Esophagus muscularis mucosa (tissue), 4 donors: ENCODE results near the gene ARID1B. TPM values are rescaled to one million over a fixed set of nuclear protein-coding genes. Genes with fewer than 3 reads are reported as not detected.

Source experiments
- DNase-seq: peaks from one replicate; pipeline ENCODE4 v3.0.0-alpha.2; 2017; ENCODE audit errors: extremely low spot score
- H3K27ac ChIP-seq, 4 donors: fragments of 200-600 bp; sonication (generic); replicated peaks in 1 of 4; 1 replicate in 3 of 4; 2 replicates in 1 of 4; pipeline ENCODE4 v1.5.1; 2016 to 2019; ENCODE audit warnings: mild to moderate bottlenecking in 1 of 4
- H3K27me3 ChIP-seq, 4 donors: fragments of 200-600 bp; sonication (generic); one replicate each; pipeline versions ENCODE4 v1.5.1 to v1.6.0; 2016 to 2019
- H3K36me3 ChIP-seq, 4 donors: fragments of 200-600 bp; sonication (generic); one replicate each; pipeline ENCODE4 v1.5.1; 2016 to 2019
- H3K4me1 ChIP-seq, 4 donors: fragments of 200-600 bp; sonication (generic); one replicate each; pipeline ENCODE4 v1.5.1; 2016 to 2019
- H3K4me3 ChIP-seq, 4 donors: fragments of 200-600 bp; sonication (generic); 1 replicate in 2 of 4; 2 replicates in 2 of 4; pipeline ENCODE4 v1.5.1; 2016 to 2019; ENCODE audit warnings: mild to moderate bottlenecking in 4 of 4, moderate library complexity in 1 of 4
- H3K9me3 ChIP-seq, 4 donors: fragments of 200-600 bp; sonication (generic); 1 replicate in 3 of 4; 2 replicates in 1 of 4; pipeline ENCODE4 v1.5.1; 2016 to 2019
- CTCF ChIP-seq, 3 experiments: fragments of 200-600 bp in 2 of 3; fragments of 450-650 bp in 1 of 3; sonication (generic) in 2 of 3; IDR thresholded peaks; one replicate each; pipeline ENCODE4 v1.5.1; 2017 to 2019; ENCODE audit warnings: antibody characterized with exemption in 3 of 3, mild to moderate bottlenecking in 2 of 3, moderate library complexity in 1 of 3
- EP300 ChIP-seq: sonication (generic); formaldehyde crosslinking; IDR thresholded peaks from one replicate; pipeline ENCODE4 v1.6.1; 2017; ENCODE audit warnings: antibody characterized with exemption
- POLR2A ChIP-seq: fragments of 450-650 bp; IDR thresholded peaks from one replicate; pipeline ENCODE4 v1.6.1; 2017; ENCODE audit warnings: antibody characterized with exemption, moderate library complexity, mild to moderate bottlenecking, low read depth
- POLR2AphosphoS5 ChIP-seq, 2 donors: sonication (generic); formaldehyde crosslinking; IDR thresholded peaks; one replicate each; pipeline ENCODE4 v1.6.1; 2017; ENCODE audit warnings: antibody characterized with exemption in 2 of 2
- WGBS: methylation state at CpG from one replicate; pipeline ENCODE4 v1.1.5; 2018; 5-methylcytosine and 5-hydroxymethylcytosine counted together
- intact Hi-C: fragments of 100-400 bp; cut with DNase I; formaldehyde crosslinking; loops from one replicate; pipeline ENCODE4 v1.15.1; 2023
- total RNA-seq, 4 donors: library from RNA; depleted of rRNA; stranded (reverse); fragments of >200 nt; gene quantifications; one replicate each; pipeline versions ENCODE4 v1.1.0 to v1.2.1, GENCODE V29; 2016

The ARID1B gene
- total RNA-seq, 4 donors from 2014 or later: 55.0 to 87.2 (median 72.7) TPM

GRCh38 chr6:156996265-156996664 is 219.1 kb downstream of the ARID1B start:
- intact Hi-C loops: no loop called here
- Histone ChIP-seq H3K27ac (no peak overlapping the region), H3K9me3 (no peaks in the 10 kb centered on the region), H3K4me3 (no peak overlapping the region), H3K36me3 (no peaks in the 10 kb centered on the region), H3K27me3 (no peaks in the 10 kb centered on the region), H3K4me1 (peaks cover 13 to 42% (median 35%) of the 10 kb centered on the region in 4 donors)
- DNase-seq: no peak
- WGBS: 97% methylated on average over 2 of the region's 2 CpGs
- TF ChIP-seq EP300: no peak
- no peak for TF ChIP-seq POLR2A
- no peak for TF ChIP-seq POLR2AphosphoS5 (IDR thresholded peaks at IDR 0.05)
- no peak for TF ChIP-seq CTCF (IDR thresholded peaks at IDR 0.05)

GRCh38 chr6:156998794-156999330 is 221.7 kb downstream of the ARID1B start:
- H3K27ac ChIP-seq: no peak overlapping the region

GRCh38 chr6:156999762-157000161 is 222.6 kb downstream of the ARID1B start:
- Histone ChIP-seq H3K9me3 (no peaks in the 10 kb centered on the region), H3K4me1 (peaks cover 4 to 21% (median 6%) of the 10 kb centered on the region in 4 donors), H3K36me3 (no peaks in the 10 kb centered on the region), H3K27me3 (no peaks in the 10 kb centered on the region), H3K4me3 (no peak overlapping the region), H3K27ac (no peak overlapping the region)
- TF ChIP-seq EP300: no peak
- TF ChIP-seq POLR2AphosphoS5 (IDR thresholded peaks at IDR 0.05): no peak
- no peak for TF ChIP-seq CTCF (IDR thresholded peaks at IDR 0.05)
- TF ChIP-seq POLR2A: no peak
- DNase-seq: no peak
- 100% methylated on average over 3 of the region's 3 CpGs for whole genome bisulfite sequencing
- intact Hi-C loops: no loop called here

More at GRCh38 chr6:156998794-156999330, 221.7 kb downstream of the ARID1B start:
- H3K4me1 ChIP-seq: peaks cover 4 to 29% (median 15%) of the 10 kb centered on the region in 4 donors
- no peak for DNase-seq
- WGBS: 95% methylated on average over 7 of the region's 7 CpGs
- no peak overlapping the region for H3K4me3 ChIP-seq
- intact Hi-C loops: no loop called here
- TF ChIP-seq POLR2AphosphoS5 (IDR thresholded peaks at IDR 0.05) (no peak), EP300 (no peak), POLR2A (no peak)
- no peaks in the 10 kb centered on the region for H3K36me3 ChIP-seq
- H3K9me3 ChIP-seq: no peaks in the 10 kb centered on the region
- no peaks in the 10 kb centered on the region for H3K27me3 ChIP-seq

GRCh38 chr6:157001716-157002115 is 224.5 kb downstream of the ARID1B start:
- H3K27me3 ChIP-seq: no peaks in the 10 kb centered on the region
- intact Hi-C loops: no loop called here
- H3K36me3 ChIP-seq: no peaks in the 10 kb centered on the region
- H3K27ac ChIP-seq: no peak overlapping the region
- H3K4me1 ChIP-seq: peaks cover 0 to 24% (median 10%) of the 10 kb centered on the region in 4 donors
- no peak for TF ChIP-seq POLR2AphosphoS5 (IDR thresholded peaks at IDR 0.05)
- no peak for TF ChIP-seq CTCF (IDR thresholded peaks at IDR 0.05)
- TF ChIP-seq POLR2A: no peak
- no peak for TF ChIP-seq EP300
- H3K9me3 ChIP-seq: no peaks in the 10 kb centered on the region
- DNase-seq: no peak
- WGBS: 95% methylated on average over 12 of the region's 12 CpGs
- no peak overlapping the region for H3K4me3 ChIP-seq

- no peaks in the 10 kb centered on the region for H3K36me3 ChIP-seq
- DNase-seq: no peak
These were observed 225.6 kb downstream of the ARID1B start for GRCh38 chr6:157002774-157003173.

More at GRCh38 chr6:157002774-157003173, 225.6 kb downstream of the ARID1B start:
- intact Hi-C loops: no loop called here
- H3K4me3 ChIP-seq: no peak overlapping the region
- 91% methylated on average over 1 of the region's 1 CpG for WGBS
- H3K27ac ChIP-seq: no peak overlapping the region
- H3K27me3 ChIP-seq: no peaks in the 10 kb centered on the region
- TF ChIP-seq EP300: no peak
- no peak for TF ChIP-seq POLR2A
- no peak for TF ChIP-seq CTCF (IDR thresholded peaks at IDR 0.05)
- no peak for TF ChIP-seq POLR2AphosphoS5 (IDR thresholded peaks at IDR 0.05)
- H3K4me1 ChIP-seq: peaks cover 0 to 26% (median 10%) of the 10 kb centered on the region in 4 donors
- no peaks in the 10 kb centered on the region for H3K9me3 ChIP-seq
